GM12875 (cell line): ENCODE results near the gene CCDC178.

Experiments used
- H3K4me3 ChIP-seq: one replicate; pipeline ENCODE4 v1.5.1; 2011; ENCODE audit warnings: low read depth, low read length, control low read depth
- TF ChIP-seq, protein P1 (sequence below): IDR thresholded peaks from 2 replicates; pipeline ENCODE4 v1.5.1; 2011; ENCODE audit warnings: low read depth, mild to moderate bottlenecking, control low read depth, inconsistent platforms, low read length, moderate library complexity, borderline replicate concordance; ENCODE audit not compliant: insufficient read depth

Gene CCDC178

DNA sequence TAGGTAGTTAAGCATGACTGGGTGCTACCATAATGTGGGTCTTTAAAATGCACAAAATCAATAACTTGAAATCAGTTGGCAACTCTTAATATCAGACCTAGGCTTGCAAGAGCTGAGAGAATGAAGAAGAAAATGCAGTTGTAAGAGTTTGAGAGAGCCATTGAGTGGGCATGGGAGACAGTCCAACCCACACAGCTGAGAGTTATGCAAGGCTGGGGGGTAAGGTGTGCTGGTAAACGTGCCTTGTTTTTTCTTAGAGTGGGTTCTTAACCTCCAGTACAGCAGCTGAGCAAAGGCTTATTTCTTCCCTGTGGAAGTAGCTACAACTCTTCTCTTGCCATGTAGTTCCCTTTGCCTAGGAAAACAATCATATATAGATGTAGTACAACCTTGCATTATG lies 20.2 kb upstream of the CCDC178 start:
- TF ChIP-seq, protein P1, sequence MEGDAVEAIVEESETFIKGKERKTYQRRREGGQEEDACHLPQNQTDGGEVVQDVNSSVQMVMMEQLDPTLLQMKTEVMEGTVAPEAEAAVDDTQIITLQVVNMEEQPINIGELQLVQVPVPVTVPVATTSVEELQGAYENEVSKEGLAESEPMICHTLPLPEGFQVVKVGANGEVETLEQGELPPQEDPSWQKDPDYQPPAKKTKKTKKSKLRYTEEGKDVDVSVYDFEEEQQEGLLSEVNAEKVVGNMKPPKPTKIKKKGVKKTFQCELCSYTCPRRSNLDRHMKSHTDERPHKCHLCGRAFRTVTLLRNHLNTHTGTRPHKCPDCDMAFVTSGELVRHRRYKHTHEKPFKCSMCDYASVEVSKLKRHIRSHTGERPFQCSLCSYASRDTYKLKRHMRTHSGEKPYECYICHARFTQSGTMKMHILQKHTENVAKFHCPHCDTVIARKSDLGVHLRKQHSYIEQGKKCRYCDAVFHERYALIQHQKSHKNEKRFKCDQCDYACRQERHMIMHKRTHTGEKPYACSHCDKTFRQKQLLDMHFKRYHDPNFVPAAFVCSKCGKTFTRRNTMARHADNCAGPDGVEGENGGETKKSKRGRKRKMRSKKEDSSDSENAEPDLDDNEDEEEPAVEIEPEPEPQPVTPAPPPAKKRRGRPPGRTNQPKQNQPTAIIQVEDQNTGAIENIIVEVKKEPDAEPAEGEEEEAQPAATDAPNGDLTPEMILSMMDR, result no peak
- no peak overlapping the region for H3K4me3 ChIP-seq

DNA sequence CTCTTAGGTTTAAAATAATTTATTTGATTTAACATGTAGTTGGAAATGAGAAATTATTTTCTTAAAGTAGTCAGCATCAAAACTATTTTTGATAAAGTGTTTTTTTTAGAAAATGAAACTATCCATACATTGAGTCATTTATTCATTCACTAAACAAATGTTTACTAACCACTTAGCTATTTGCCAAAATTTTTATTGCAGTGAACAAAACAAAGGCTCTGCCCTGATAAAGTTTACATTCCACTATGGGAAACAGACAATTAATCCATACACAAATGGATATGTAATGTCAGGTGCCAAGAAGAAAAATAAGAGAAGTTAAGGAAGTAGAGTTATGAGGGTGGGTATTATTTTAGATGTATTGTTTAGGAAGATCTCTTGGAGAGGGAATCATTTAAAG lies 19.1 kb upstream of the CCDC178 start:
- no peak overlapping the region for H3K4me3 ChIP-seq
- TF ChIP-seq, protein P1, result no peak

DNA sequence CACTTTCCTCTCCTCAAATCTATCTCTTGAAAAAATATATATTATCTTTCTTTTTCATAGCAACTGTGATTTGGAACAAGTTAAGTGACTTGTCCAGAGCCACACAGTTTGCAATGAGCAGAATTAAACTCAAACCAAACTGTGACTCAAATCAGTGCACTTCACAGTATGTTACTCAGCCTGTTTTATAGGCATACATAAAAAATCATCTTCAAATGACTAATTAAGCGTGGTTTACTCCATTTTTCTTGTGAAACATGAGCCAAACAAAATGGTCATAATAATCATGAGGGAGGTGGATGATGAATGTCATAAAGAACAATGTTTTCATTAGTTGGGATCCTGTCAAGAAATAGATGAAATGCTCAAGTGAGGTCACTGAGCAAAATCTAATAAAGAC lies 6.1 kb upstream of the CCDC178 start:
- TF ChIP-seq, protein P1, result no peak
- H3K4me3 ChIP-seq, result no peak overlapping the region

DNA sequence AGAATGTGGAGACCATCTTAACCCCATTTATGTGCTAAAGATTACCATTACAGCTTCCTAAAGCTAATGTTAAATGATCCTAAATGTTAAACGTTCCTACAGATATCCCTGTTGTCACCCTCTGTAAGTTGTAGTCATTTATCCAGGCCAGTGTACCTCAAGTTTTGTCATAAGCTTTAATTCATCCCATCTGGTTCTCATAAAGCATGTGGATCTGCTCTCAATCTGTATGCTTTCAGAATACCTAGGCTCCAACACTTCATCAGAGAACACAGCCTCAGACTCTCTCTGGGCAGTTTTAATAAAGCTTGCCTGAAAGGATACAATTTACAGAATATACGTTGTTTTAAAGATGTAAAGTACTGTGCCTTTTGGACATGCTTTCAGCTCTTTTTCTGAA lies 4.2 kb upstream of the CCDC178 start:
- TF ChIP-seq, protein P1, result no peak
- no peak overlapping the region for H3K4me3 ChIP-seq

DNA sequence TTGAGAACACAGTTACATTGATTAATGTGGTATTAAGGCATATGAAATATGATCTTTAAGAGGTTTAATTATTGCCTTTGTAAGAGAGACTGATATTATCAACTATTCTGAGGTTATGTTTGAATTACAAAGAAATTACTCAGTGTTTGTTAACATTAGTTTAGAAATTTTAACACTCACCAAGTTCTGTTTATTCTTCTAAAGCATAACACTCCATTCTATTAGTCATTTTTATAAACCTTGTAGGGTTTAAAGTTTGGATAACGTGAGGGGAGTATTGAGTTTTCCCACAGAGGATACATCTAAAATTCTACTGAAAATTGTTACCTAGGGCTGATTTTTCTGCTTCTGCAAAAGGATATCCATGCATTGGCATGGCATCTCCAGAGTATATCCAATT lies 7.7 kb downstream of the CCDC178 start:
- no peak overlapping the region for H3K4me3 ChIP-seq
- TF ChIP-seq, protein P1, result no peak

DNA sequence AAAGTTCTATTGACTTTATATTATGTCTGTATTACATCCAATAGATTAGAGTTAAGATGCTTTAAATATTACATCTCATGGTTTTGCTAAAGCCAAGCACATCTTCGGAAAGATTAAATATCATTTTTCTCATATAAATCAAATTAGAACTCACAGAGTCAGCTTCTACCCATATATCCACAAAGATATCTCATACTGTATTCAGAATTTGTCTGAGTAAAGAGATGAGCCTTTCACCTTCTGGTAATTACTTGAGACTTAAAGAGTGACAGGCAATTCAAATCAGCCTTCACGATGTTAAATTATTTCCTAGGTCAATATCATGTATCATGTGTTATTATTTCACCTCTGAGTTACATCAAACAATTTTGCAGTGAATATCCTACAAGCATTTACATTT lies 13.0 kb downstream of the CCDC178 start:
- TF ChIP-seq, protein P1, result no peak
- no peak overlapping the region for H3K4me3 ChIP-seq

DNA sequence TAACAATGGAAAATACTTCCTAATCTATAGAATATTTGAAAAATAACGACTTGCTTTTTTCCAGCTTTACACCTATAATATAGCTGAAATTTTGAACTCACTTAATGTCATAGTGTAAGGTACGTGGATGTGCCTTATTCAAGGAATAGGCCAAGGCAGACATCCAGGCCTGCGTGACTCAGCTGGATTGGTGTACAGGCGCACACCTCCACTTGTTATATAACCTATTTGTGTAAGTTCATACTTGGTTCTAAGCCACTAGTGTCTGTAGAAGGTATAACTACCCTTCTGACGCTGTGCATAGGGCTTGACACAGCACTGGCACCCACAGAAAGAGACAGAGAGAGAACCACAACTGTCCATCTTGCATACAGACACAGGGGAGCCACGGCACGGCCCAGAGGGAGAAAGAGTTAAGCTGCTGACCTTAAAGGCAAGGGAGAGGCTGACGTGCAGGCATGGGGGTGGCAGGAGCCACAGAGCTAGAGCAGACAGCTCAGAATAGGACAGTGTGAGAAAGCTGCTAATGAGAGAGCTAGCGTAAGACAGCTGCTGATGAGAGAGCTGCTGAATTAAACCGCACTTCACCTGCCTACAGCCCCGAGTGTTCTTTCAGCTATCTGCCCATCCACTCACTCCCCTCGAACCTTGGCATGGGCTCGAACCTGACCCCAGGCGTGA lies 16.1 kb downstream of the CCDC178 start:
- TF ChIP-seq, protein P1, result no peak
- H3K4me3 ChIP-seq, result no peak overlapping the region
